Fibroblast of the conjunctiva (primary cell): ENCODE measurements around the gene RILPL1.
"Not testable (repeated sequence)": the region's sequence is repeated elsewhere in the genome, so short reads cannot be mapped to it uniquely, and the experiment has no call there.

ENCODE experiments used
- DNase-seq: peaks from one replicate; pipeline ENCODE4 v3.0.0-alpha.2; 2010; ENCODE audit warnings: low read depth

The RILPL1 gene

GRCh38 chr12:123494124-123494851 lies 39.2 kb downstream of the RILPL1 start:
- DNase-seq: no peak

- not testable (repeated sequence) for DNase-seq
Measured at GRCh38 chr12:123492339-123493039, 41.0 kb downstream of the RILPL1 start.

GRCh38 chr12:123491481-123491880 lies 42.0 kb downstream of the RILPL1 start:
- DNase-seq: no peak

GRCh38 chr12:123491056-123491455 lies 42.5 kb downstream of the RILPL1 start:
- DNase-seq: no peak

GRCh38 chr12:123490089-123490488 lies 43.4 kb downstream of the RILPL1 start:
- DNase-seq: no peak

- no peak for DNase-seq
Measured at GRCh38 chr12:123489580-123489979, 43.9 kb downstream of the RILPL1 start.

- no peak for DNase-seq
Measured at GRCh38 chr12:123488539-123489230, 44.8 kb downstream of the RILPL1 start.

GRCh38 chr12:123487428-123487827 lies 46.1 kb downstream of the RILPL1 start:
- no peak for DNase-seq

- no peak for DNase-seq
Measured at GRCh38 chr12:123485756-123486155, 47.8 kb downstream of the RILPL1 start.

GRCh38 chr12:123483602-123484248 lies 49.8 kb downstream of the RILPL1 start:
- DNase-seq: no peak

- DNase-seq: no peak
Measured at GRCh38 chr12:123482876-123483275, 50.6 kb downstream of the RILPL1 start.

GRCh38 chr12:123481251-123481650 lies 52.3 kb downstream of the RILPL1 start:
- not testable (repeated sequence) for DNase-seq

GRCh38 chr12:123479442-123480180 lies 53.9 kb downstream of the RILPL1 start:
- no peak for DNase-seq

- DNase-seq: no peak
Measured at GRCh38 chr12:123478762-123479161, 54.8 kb downstream of the RILPL1 start.

- no peak for DNase-seq
Measured at GRCh38 chr12:123478069-123478468, 55.5 kb downstream of the RILPL1 start.

GRCh38 chr12:123475246-123475703 lies 58.2 kb downstream of the RILPL1 start:
- DNase-seq: no peak

GRCh38 chr12:123474485-123475245 lies 58.9 kb downstream of the RILPL1 start:
- DNase-seq: no peak

GRCh38 chr12:123472438-123472849 lies 61.1 kb downstream of the RILPL1 start:
- no peak for DNase-seq

- DNase-seq: peak; percentile 79
Measured at GRCh38 chr12:123471374-123472068, 62.0 kb downstream of the RILPL1 start.

- no peak for DNase-seq
Measured at GRCh38 chr12:123469978-123470377, 63.5 kb downstream of the RILPL1 start.
